ENCODE data around the gene ATXN7L1.

- TF ChIP-seq CEBPB (IDR thresholded peaks at IDR 0.05; ENCODE audit: low read depth, low read length) (no peak), POLR2A (IDR thresholded peaks at IDR 0.05; ENCODE audit: low read depth, low read length) (no peak), BHLHE40 (IDR thresholded peaks at IDR 0.05; ENCODE audit: low read depth, low read length) (no peak), SMC3 (IDR thresholded peaks at IDR 0.05; ENCODE audit: low read depth, low read length) (no peak), RFX5 (IDR thresholded peaks at IDR 0.05; ENCODE audit: low read depth, low read length) (no peak), MXI1 (IDR thresholded peaks at IDR 0.05; ENCODE audit: borderline replicate concordance, low read depth, low read length) (no peak), RAD21 (IDR thresholded peaks at IDR 0.05; ENCODE audit: low read length) (no peak), FOS (IDR thresholded peaks at IDR 0.05; ENCODE audit: low read depth, low read length) (no peak), RCOR1 (IDR thresholded peaks at IDR 0.05; ENCODE audit: insufficient replicate concordance, low read length) (no peak), CHD1 (IDR thresholded peaks at IDR 0.05; ENCODE audit: low read depth, low read length) (no peak), MAFK (IDR thresholded peaks at IDR 0.05; ENCODE audit: low read depth, low read length) (no peak)
- TF ChIP-seq, protein P1, sequence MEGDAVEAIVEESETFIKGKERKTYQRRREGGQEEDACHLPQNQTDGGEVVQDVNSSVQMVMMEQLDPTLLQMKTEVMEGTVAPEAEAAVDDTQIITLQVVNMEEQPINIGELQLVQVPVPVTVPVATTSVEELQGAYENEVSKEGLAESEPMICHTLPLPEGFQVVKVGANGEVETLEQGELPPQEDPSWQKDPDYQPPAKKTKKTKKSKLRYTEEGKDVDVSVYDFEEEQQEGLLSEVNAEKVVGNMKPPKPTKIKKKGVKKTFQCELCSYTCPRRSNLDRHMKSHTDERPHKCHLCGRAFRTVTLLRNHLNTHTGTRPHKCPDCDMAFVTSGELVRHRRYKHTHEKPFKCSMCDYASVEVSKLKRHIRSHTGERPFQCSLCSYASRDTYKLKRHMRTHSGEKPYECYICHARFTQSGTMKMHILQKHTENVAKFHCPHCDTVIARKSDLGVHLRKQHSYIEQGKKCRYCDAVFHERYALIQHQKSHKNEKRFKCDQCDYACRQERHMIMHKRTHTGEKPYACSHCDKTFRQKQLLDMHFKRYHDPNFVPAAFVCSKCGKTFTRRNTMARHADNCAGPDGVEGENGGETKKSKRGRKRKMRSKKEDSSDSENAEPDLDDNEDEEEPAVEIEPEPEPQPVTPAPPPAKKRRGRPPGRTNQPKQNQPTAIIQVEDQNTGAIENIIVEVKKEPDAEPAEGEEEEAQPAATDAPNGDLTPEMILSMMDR (conservative IDR thresholded peaks at IDR 0.05; ENCODE audit: low read depth, low read length), result no peak
- TF ChIP-seq, protein P2, sequence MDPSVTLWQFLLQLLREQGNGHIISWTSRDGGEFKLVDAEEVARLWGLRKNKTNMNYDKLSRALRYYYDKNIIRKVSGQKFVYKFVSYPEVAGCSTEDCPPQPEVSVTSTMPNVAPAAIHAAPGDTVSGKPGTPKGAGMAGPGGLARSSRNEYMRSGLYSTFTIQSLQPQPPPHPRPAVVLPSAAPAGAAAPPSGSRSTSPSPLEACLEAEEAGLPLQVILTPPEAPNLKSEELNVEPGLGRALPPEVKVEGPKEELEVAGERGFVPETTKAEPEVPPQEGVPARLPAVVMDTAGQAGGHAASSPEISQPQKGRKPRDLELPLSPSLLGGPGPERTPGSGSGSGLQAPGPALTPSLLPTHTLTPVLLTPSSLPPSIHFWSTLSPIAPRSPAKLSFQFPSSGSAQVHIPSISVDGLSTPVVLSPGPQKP (IDR thresholded peaks at IDR 0.05; ENCODE audit: borderline replicate concordance, low read depth, low read length), result no peak
- TF ChIP-seq, protein P3, sequence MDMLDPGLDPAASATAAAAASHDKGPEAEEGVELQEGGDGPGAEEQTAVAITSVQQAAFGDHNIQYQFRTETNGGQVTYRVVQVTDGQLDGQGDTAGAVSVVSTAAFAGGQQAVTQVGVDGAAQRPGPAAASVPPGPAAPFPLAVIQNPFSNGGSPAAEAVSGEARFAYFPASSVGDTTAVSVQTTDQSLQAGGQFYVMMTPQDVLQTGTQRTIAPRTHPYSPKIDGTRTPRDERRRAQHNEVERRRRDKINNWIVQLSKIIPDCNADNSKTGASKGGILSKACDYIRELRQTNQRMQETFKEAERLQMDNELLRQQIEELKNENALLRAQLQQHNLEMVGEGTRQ (IDR thresholded peaks at IDR 0.05; ENCODE audit: low read depth, low read length), result no peak
Observed at GRCh38 chr7:105666324-105666723, 210.1 kb downstream of the ATXN7L1 start.

All from IMR-90 (cell line).